WTC11 (cell line): ENCODE measurements around the gene DDI1. TPM values are rescaled to one million over a fixed set of nuclear protein-coding genes. Genes with fewer than 3 reads are reported as not detected.

ENCODE experiments used
- ATAC-seq: fragments of 200-7000 bp; cut with Tn5 transposase; 2 replicates; pipeline ENCODE4 v1.10.0; 2021; ENCODE audit warnings: mild to moderate bottlenecking, moderate library complexity
- CTCF ChIA-PET: fragments of 300-600 bp; sonication (Branson Sonifier 250); formaldehyde crosslinking; loops from one replicate; lab custom pipeline; 2021; ENCODE audit warnings: antibody characterized with exemption; lab: Charles Lee
- POLR2A ChIA-PET: fragments of 350-600 bp; sonication (Branson Sonifier 250); formaldehyde crosslinking; loops from one replicate; lab custom pipeline; 2021; ENCODE audit warnings: antibody characterized with exemption; lab: Charles Lee
- DNase-seq: peaks from one replicate; pipeline ENCODE4 v3.0.0; 2021; ENCODE audit warnings: low spot score
- H3K27ac Mint-ChIP-seq: 2 replicates; pipeline ENCODE4 v1.8.0; 2021; ENCODE audit warnings: mixed read lengths
- H3K27me3 Mint-ChIP-seq: 2 replicates; pipeline ENCODE4 v1.8.0; 2021; ENCODE audit warnings: low read depth, mild to moderate bottlenecking, moderate library complexity, mixed read lengths
- H3K36me3 Mint-ChIP-seq: 2 replicates; pipeline ENCODE4 v1.8.0; 2021; ENCODE audit warnings: mixed read lengths
- H3K4me1 Mint-ChIP-seq: 2 replicates; pipeline ENCODE4 v1.8.0; 2022; ENCODE audit warnings: mixed read lengths
- H3K4me3 Mint-ChIP-seq: 2 replicates; pipeline ENCODE4 v1.8.0; 2021; ENCODE audit warnings: mild to moderate bottlenecking, moderate library complexity, mixed read lengths
- H3K9me3 Mint-ChIP-seq: 2 replicates; pipeline ENCODE4 v1.8.0; 2021; ENCODE audit warnings: mixed read lengths
- ATF3 ChIP-seq: sonication (generic); formaldehyde crosslinking; conservative IDR thresholded peaks from 2 replicates; pipeline ENCODE4 v1.8.1; 2022; ENCODE audit warnings: mild to moderate bottlenecking, missing genetic modification reagents
- CBFB ChIP-seq: sonication (generic); formaldehyde crosslinking; IDR thresholded peaks from 2 replicates; pipeline ENCODE4 v1.8.1; 2022; ENCODE audit warnings: mild to moderate bottlenecking, low read depth, missing genetic modification reagents
- CREB1 ChIP-seq: sonication (generic); formaldehyde crosslinking; IDR thresholded peaks from 2 replicates; pipeline ENCODE4 v1.8.0; 2023; ENCODE audit warnings: mild to moderate bottlenecking, missing genetic modification reagents
- CREM ChIP-seq: sonication (generic); formaldehyde crosslinking; IDR thresholded peaks from 2 replicates; pipeline ENCODE4 v1.8.1; 2022; ENCODE audit warnings: mild to moderate bottlenecking, missing genetic modification reagents, moderate library complexity
- ETV6 ChIP-seq: sonication (generic); formaldehyde crosslinking; IDR thresholded peaks from 2 replicates; pipeline ENCODE4 v1.8.1; 2022; ENCODE audit warnings: mild to moderate bottlenecking, missing genetic modification reagents
- FOXK1 ChIP-seq: sonication (generic); formaldehyde crosslinking; IDR thresholded peaks from 2 replicates; pipeline ENCODE4 v1.8.0; 2022; ENCODE audit warnings: mild to moderate bottlenecking, moderate library complexity, missing genetic modification reagents
- SMAD3 ChIP-seq: sonication (generic); formaldehyde crosslinking; IDR thresholded peaks from 2 replicates; pipeline ENCODE4 v1.8.0; 2022; ENCODE audit warnings: missing genetic modification reagents, mild to moderate bottlenecking, borderline replicate concordance
- SMAD4 ChIP-seq: sonication (generic); formaldehyde crosslinking; IDR thresholded peaks from 2 replicates; pipeline ENCODE4 v1.8.0; 2022; ENCODE audit warnings: mild to moderate bottlenecking, missing genetic modification reagents
- SOX15 ChIP-seq: fragments of 250-450 bp; sonication (Bioruptor Pico); IDR thresholded peaks from 2 replicates; pipeline ENCODE4 v1.9.0; 2021; ENCODE audit warnings: mild to moderate bottlenecking
- TEAD1 ChIP-seq: sonication (generic); formaldehyde crosslinking; IDR thresholded peaks from 2 replicates; pipeline ENCODE4 v1.8.0; 2022; ENCODE audit warnings: mild to moderate bottlenecking, missing genetic modification reagents
- TEAD4 ChIP-seq: sonication (generic); formaldehyde crosslinking; IDR thresholded peaks from 2 replicates; pipeline ENCODE4 v1.8.0; 2022; ENCODE audit warnings: mild to moderate bottlenecking, missing genetic modification reagents
- ZNF396 ChIP-seq: fragments of 250-450 bp; sonication (Bioruptor Pico); IDR thresholded peaks from 2 replicates; pipeline ENCODE4 v1.8.0; 2021; ENCODE audit warnings: mild to moderate bottlenecking, moderate library complexity, borderline replicate concordance
- ZNF671 ChIP-seq: fragments of 250-450 bp; sonication (Bioruptor Pico); IDR thresholded peaks from 2 replicates; pipeline ENCODE4 v1.8.0; 2021; ENCODE audit warnings: mild to moderate bottlenecking
- ZSCAN18 ChIP-seq: fragments of 250-450 bp; sonication (Bioruptor Pico); IDR thresholded peaks from 2 replicates; pipeline ENCODE4 v2.1.2; 2022; ENCODE audit warnings: mild to moderate bottlenecking, moderate library complexity
- total RNA-seq: library from RNA; stranded (reverse); gene quantifications from 3 replicates; pipeline ENCODE4 v1.2.3, GENCODE V29; 2021
- TF ChIP-seq, protein P1 (sequence below): sonication (generic); formaldehyde crosslinking; IDR thresholded peaks from 2 replicates; pipeline ENCODE4 v1.8.1; 2023; ENCODE audit warnings: mild to moderate bottlenecking, missing genetic modification reagents
- TF ChIP-seq, protein P2 (sequence below): sonication (generic); formaldehyde crosslinking; IDR thresholded peaks from 2 replicates; pipeline ENCODE4 v1.8.0; 2023; ENCODE audit warnings: mild to moderate bottlenecking, missing genetic modification reagents
- TF ChIP-seq, protein P3 (sequence below): sonication (generic); formaldehyde crosslinking; IDR thresholded peaks from 2 replicates; pipeline ENCODE4 v1.8.0; 2023; ENCODE audit warnings: missing genetic modification reagents
- TF ChIP-seq, protein P4 (sequence below): sonication (generic); formaldehyde crosslinking; IDR thresholded peaks from 2 replicates; pipeline ENCODE4 v1.8.1; 2022; ENCODE audit warnings: mild to moderate bottlenecking, missing genetic modification reagents, moderate library complexity, borderline replicate concordance
- TF ChIP-seq, protein P5 (sequence below): sonication (generic); formaldehyde crosslinking; IDR thresholded peaks from 2 replicates; pipeline ENCODE4 v1.8.0; 2022; ENCODE audit warnings: missing genetic modification reagents
- TF ChIP-seq, protein P6 (sequence below): sonication (generic); formaldehyde crosslinking; IDR thresholded peaks from 2 replicates; pipeline ENCODE4 v1.8.0; 2022; ENCODE audit warnings: mild to moderate bottlenecking, missing genetic modification reagents

Gene DDI1
- total RNA-seq, 1 experiment from 2014 or later, result not detected

GRCh38 chr11:104060004-104060794 is 23.8 kb downstream of the DDI1 start (continued):
- no peak for TF ChIP-seq ZNF396 (CRISPR knock-in tag)

- Mint-ChIP-seq H3K36me3 (no peaks in the 10 kb centered on the region), H3K4me3 (no peak overlapping the region), H3K9me3 (no peaks in the 10 kb centered on the region), H3K4me1 (peaks cover 16% of the 10 kb centered on the region), H3K27me3 (no peaks in the 10 kb centered on the region), H3K27ac (no peak overlapping the region)
- POLR2A ChIA-PET, result no interaction called here
- CTCF ChIA-PET, result no interaction called here
- DNase-seq (no peak), ATAC-seq (no peak)
- no peak for TF ChIP-seq ATF3 (CRISPR knock-in tag)
- no peak for TF ChIP-seq CREB1 (CRISPR knock-in tag)
- no peak for TF ChIP-seq SMAD4 (CRISPR knock-in tag)
- no peak for TF ChIP-seq FOXK1 (CRISPR knock-in tag)
- TF ChIP-seq, protein P1, sequence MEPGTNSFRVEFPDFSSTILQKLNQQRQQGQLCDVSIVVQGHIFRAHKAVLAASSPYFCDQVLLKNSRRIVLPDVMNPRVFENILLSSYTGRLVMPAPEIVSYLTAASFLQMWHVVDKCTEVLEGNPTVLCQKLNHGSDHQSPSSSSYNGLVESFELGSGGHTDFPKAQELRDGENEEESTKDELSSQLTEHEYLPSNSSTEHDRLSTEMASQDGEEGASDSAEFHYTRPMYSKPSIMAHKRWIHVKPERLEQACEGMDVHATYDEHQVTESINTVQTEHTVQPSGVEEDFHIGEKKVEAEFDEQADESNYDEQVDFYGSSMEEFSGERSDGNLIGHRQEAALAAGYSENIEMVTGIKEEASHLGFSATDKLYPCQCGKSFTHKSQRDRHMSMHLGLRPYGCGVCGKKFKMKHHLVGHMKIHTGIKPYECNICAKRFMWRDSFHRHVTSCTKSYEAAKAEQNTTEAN (CRISPR knock-in tag), result no peak
- TF ChIP-seq SMAD3 (CRISPR knock-in tag), result no peak
- no peak for TF ChIP-seq ZNF671 (CRISPR knock-in tag)
- TF ChIP-seq ZNF396 (CRISPR knock-in tag), result no peak
- TF ChIP-seq ETV6 (CRISPR knock-in tag), result no peak
- no peak for TF ChIP-seq SOX15 (CRISPR knock-in tag)
- TF ChIP-seq TEAD1 (CRISPR knock-in tag), result no peak
- TF ChIP-seq, protein P2, sequence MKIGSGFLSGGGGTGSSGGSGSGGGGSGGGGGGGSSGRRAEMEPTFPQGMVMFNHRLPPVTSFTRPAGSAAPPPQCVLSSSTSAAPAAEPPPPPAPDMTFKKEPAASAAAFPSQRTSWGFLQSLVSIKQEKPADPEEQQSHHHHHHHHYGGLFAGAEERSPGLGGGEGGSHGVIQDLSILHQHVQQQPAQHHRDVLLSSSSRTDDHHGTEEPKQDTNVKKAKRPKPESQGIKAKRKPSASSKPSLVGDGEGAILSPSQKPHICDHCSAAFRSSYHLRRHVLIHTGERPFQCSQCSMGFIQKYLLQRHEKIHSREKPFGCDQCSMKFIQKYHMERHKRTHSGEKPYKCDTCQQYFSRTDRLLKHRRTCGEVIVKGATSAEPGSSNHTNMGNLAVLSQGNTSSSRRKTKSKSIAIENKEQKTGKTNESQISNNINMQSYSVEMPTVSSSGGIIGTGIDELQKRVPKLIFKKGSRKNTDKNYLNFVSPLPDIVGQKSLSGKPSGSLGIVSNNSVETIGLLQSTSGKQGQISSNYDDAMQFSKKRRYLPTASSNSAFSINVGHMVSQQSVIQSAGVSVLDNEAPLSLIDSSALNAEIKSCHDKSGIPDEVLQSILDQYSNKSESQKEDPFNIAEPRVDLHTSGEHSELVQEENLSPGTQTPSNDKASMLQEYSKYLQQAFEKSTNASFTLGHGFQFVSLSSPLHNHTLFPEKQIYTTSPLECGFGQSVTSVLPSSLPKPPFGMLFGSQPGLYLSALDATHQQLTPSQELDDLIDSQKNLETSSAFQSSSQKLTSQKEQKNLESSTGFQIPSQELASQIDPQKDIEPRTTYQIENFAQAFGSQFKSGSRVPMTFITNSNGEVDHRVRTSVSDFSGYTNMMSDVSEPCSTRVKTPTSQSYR, result no peak
Measured at GRCh38 chr11:104060820-104061219, 24.4 kb downstream of the DDI1 start.

- no peak for ATAC-seq
- TF ChIP-seq, protein P3, sequence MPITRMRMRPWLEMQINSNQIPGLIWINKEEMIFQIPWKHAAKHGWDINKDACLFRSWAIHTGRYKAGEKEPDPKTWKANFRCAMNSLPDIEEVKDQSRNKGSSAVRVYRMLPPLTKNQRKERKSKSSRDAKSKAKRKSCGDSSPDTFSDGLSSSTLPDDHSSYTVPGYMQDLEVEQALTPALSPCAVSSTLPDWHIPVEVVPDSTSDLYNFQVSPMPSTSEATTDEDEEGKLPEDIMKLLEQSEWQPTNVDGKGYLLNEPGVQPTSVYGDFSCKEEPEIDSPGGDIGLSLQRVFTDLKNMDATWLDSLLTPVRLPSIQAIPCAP (CRISPR knock-in tag), result no peak
- TF ChIP-seq CBFB (no peak), TEAD4 (no peak), ZSCAN18 (CRISPR knock-in tag) (no peak), CREM (CRISPR knock-in tag) (no peak)
- TF ChIP-seq, protein P4, sequence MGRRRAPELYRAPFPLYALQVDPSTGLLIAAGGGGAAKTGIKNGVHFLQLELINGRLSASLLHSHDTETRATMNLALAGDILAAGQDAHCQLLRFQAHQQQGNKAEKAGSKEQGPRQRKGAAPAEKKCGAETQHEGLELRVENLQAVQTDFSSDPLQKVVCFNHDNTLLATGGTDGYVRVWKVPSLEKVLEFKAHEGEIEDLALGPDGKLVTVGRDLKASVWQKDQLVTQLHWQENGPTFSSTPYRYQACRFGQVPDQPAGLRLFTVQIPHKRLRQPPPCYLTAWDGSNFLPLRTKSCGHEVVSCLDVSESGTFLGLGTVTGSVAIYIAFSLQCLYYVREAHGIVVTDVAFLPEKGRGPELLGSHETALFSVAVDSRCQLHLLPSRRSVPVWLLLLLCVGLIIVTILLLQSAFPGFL (CRISPR knock-in tag), result no peak
- TF ChIP-seq, protein P5, sequence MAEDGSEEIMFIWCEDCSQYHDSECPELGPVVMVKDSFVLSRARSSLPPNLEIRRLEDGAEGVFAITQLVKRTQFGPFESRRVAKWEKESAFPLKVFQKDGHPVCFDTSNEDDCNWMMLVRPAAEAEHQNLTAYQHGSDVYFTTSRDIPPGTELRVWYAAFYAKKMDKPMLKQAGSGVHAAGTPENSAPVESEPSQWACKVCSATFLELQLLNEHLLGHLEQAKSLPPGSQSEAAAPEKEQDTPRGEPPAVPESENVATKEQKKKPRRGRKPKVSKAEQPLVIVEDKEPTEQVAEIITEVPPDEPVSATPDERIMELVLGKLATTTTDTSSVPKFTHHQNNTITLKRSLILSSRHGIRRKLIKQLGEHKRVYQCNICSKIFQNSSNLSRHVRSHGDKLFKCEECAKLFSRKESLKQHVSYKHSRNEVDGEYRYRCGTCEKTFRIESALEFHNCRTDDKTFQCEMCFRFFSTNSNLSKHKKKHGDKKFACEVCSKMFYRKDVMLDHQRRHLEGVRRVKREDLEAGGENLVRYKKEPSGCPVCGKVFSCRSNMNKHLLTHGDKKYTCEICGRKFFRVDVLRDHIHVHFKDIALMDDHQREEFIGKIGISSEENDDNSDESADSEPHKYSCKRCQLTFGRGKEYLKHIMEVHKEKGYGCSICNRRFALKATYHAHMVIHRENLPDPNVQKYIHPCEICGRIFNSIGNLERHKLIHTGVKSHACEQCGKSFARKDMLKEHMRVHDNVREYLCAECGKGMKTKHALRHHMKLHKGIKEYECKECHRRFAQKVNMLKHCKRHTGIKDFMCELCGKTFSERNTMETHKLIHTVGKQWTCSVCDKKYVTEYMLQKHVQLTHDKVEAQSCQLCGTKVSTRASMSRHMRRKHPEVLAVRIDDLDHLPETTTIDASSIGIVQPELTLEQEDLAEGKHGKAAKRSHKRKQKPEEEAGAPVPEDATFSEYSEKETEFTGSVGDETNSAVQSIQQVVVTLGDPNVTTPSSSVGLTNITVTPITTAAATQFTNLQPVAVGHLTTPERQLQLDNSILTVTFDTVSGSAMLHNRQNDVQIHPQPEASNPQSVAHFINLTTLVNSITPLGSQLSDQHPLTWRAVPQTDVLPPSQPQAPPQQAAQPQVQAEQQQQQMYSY, result no peak
- TF ChIP-seq, protein P6, sequence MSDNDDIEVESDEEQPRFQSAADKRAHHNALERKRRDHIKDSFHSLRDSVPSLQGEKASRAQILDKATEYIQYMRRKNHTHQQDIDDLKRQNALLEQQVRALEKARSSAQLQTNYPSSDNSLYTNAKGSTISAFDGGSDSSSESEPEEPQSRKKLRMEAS (CRISPR knock-in tag), result no peak
Measured at GRCh38 chr11:104061853-104062521, 25.5 kb downstream of the DDI1 start.

More at GRCh38 chr11:104061853-104062521, 25.5 kb downstream of the DDI1 start:
- no peak for DNase-seq
- Mint-ChIP-seq H3K27ac (peak overlapping the region; percentile 47; the same call in 1 of the 2 replicates), H3K4me3 (no peak overlapping the region), H3K4me1 (peaks cover 16% of the 10 kb centered on the region), H3K27me3 (no peaks in the 10 kb centered on the region), H3K36me3 (no peaks in the 10 kb centered on the region), H3K9me3 (no peaks in the 10 kb centered on the region)
- POLR2A ChIA-PET, result no interaction called here
- CTCF ChIA-PET, result interaction anchor here (0.8 kb wide), 1 partner anchor 162 kb away, joined by 3 read pairs; no protein-coding TSS in a partner anchor
